Stimulated activated CD4-positive, alpha-beta T cell treated with anti-CD3 and anti-CD28 coated beads, Interleukin-2, amount 100 ng/mL, for 4 hours (primary cell): Measurements from ENCODE around the gene CACNA2D3.

Experiments
- DNase-seq: peaks from one replicate; pipeline ENCODE4 v3.0.0-alpha.2; 2020; ENCODE audit warnings: low read depth

The CACNA2D3 gene

DNA sequence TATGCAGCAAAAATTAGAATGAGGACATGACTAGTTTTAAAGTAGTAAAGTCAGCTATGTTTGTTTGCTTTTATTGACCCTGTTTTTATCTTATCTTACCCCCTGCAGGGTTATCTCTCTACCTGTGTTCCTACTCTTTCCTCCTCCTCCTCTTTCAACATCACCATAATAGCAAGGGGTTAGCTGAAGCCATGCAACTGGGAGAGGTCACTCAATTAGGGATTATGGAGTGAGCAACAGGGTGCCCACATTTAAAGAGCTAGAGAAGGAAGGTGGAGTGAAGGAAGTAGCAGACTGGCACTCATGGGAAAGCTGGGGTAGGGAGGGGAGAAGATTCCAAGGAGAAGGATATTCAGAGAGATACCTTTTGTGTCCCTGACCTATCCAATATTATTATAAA, 679.6 kb downstream of the CACNA2D3 start:
- no peak for DNase-seq

- no peak for DNase-seq
Measured at GRCh38 chr3:54810401-54810800, 688.0 kb downstream of the CACNA2D3 start.

- DNase-seq: no peak
Measured at GRCh38 chr3:54814224-54814623, 691.9 kb downstream of the CACNA2D3 start.

- DNase-seq: no peak
Measured at GRCh38 chr3:54817628-54818027, 695.3 kb downstream of the CACNA2D3 start.

DNA sequence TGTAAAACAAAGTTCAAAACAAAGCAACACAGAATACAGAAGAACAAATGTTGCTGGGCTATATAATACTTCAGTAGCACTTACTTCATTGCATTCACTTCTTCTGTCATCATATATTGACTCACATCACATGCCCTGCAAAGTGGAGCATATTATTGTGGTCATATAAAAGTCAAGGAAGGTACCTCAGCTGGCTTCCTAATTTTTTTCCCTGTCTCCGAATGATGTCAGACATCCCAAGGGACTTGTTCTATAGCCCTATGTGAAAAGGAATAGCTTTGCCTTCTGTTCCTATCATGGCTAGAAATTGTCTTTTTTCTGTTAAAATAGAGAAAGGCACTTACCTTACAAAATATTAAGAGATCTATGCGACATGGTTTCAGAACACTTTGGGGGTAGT, 696.1 kb downstream of the CACNA2D3 start:
- no peak for DNase-seq

GRCh38 chr3:54818942-54819341, 696.6 kb downstream of the CACNA2D3 start:
- DNase-seq: no peak

DNA sequence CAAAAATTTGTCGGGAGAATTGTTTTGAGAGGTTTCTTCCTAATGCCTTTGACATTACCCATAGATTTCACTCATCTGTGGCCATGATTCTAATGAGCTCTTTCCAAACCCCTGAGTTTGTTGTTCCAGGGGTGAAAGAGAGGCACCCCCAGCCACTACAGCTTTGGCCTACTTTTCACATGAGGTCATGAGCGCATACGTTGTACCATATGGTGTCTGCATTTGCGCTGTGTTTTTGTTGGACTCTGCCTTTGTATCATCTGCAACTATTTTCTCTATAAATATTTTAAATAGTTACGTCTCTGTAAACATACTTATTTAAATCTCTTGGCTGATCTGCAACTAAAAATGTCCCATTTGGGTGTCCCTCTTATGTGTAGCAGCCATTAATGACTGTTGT, 697.6 kb downstream of the CACNA2D3 start:
- DNase-seq: no peak

DNA sequence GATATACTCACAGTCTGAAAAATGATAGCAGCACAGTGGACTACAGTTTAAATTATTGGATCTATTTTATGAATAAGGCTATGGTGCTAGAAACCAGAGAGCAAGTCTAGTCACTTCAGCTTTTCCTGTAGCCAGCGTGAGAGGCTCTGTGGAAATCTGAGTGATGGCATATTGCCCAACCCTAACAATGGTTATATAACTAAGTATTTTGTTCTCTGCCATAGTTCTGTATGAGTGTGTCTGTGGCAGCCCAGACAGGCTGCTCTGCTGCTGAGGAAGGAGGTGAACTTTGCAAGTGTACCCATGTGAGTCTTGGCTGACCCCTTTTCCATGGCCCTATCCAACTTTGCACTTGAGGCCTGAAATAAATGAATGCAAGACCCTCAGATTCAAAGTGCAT, 699.9 kb downstream of the CACNA2D3 start:
- no peak for DNase-seq

- DNase-seq: no peak
Measured at GRCh38 chr3:54826251-54826691, 703.9 kb downstream of the CACNA2D3 start.

DNA sequence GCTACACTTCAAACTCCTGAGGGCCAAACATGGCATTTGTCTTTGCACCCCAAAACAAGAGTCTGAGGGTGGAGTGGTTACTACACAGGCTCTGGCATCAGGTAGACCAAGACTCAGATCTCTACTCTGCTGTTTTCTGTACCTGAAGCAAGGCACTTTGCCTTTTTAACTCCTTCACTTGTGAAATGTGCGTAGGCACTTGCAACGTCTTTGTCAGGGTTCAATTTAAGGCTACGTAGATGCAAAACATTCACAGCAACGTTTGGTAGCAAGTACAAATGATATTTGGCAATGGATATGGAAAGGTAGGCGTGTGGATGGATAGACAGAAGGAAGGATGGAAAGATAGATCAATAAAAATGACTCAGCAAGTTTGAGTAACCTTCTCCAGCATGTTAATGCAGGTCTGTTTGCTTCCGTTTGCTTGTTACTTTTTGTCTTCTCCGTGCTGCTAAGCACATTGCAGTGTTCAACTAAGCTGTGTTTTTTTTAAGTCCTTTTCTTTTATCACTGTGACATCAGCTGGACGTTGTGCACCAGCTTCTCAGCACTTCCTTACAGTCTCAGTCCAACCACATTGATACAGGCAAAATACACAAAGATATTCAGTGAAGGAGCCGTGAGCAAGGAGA, 704.8 kb downstream of the CACNA2D3 start:
- no peak for DNase-seq

DNA sequence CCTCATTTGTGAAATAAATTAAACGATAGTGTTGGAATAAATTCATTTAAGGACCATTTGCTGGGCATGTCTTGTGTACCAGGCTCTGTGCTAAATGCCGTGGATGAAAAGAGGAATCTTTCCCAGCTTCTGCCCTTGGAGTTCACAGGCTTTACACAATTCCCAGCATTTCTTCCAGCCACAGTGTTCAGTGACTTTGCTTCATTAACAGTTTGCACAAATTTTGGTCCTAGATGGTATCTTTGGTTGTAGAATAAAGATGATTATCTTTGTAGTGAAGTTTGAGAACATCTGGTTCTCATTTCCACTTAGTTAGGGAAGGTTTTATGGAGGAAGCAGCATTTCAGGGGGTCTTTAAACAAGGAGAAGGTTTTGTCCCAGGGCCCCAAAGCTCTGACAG, 705.4 kb downstream of the CACNA2D3 start:
- no peak for DNase-seq

DNA sequence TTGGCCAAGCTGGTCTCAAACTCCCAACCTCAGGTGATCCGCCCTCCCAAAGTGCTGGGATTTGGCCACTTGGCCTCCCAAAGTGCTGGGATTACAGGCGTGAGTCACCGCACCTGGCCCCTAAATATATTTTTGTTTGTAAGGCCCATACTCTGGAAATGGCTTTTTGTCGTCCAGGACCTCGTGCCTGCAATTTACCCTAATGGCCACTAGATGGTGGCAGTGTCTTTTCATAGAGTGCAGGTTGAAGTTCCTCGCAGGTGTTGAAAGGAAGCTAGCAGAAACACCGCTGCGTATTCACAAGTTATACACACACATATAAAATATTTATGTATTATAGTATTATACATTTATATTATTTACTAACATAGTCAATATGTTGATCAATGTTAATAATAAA, 708.3 kb downstream of the CACNA2D3 start:
- no peak for DNase-seq

DNA sequence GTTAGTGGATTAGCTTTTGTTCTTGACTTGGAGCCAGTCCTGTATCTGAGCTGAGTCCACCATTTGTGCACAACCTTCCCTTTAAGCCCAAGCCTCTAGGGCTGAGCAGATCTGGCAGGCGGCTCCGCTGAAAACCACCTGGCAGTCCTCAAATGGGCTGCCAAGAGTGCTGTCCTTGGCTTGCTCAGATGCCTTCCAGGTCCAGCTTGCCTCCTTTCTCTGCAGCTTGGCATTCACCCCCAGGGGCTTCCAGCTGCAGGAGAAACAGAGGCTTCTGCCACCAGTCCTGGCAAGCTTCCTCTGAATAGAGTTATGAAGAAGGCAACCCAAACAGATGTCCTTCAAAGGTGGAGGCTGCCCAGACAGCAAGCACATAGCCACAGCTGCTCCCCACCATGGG, 708.8 kb downstream of the CACNA2D3 start:
- no peak for DNase-seq

- no peak for DNase-seq
Measured at GRCh38 chr3:54832876-54833275, 710.5 kb downstream of the CACNA2D3 start.

DNA sequence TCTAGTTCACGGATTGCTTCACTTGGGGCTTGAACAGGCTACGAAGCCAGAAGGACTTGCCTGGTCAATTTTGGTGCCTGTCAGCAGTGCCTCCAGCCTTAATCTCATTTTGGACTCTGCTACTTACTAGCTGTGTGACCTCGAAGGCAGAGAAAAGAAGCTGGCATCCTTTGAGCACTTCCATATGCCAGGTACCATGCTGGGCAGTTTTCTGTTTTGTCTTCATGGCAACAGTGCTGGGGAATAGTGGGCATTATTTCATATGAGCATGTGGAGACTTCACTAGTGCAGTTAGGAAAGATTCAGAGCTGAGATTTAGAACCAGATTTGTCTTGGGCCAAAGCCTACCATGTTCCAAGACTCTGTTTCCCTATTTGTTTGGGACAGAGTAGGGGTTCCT, 713.3 kb downstream of the CACNA2D3 start:
- DNase-seq: no peak

DNA sequence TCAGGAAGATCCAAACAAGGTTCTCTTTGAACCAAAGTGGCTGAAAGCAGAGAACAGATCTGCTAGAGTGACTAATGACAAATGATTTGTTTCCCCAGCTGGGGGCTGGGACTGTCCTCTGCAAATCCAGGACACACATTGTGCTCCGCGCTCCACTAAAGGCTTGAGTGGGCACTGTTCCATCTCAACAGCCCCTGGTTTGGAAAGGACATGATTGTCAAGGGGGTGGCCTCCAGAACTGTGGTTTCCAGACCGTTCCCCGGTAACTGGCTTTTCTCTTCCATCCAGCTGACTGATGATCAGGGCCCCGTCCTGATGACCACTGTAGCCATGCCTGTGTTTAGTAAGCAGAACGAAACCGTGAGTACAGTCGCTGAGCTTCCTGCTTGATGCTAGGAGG, 714.5 kb downstream of the CACNA2D3 start:
- no peak for DNase-seq

GRCh38 chr3:54837964-54838363, 715.6 kb downstream of the CACNA2D3 start:
- no peak for DNase-seq

DNA sequence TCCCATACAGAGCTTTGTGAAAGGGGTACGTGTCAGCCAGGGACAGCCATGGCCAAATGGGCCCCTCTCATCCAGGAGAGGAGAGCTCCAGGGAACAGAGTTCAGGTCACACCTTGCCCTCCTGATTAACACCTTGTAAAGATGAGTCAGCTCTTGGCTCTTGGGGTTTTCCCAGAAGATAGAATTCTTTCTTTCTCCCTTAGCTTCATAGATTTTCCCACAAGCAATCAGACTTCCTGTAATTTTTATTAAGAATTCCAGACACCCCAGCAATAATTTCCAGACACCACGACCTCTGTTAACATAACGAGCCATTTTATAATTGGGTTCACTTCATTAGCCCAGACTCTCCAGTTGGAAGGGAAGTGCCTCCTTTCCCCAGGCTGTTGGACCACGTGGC, 719.1 kb downstream of the CACNA2D3 start:
- no peak for DNase-seq

DNA sequence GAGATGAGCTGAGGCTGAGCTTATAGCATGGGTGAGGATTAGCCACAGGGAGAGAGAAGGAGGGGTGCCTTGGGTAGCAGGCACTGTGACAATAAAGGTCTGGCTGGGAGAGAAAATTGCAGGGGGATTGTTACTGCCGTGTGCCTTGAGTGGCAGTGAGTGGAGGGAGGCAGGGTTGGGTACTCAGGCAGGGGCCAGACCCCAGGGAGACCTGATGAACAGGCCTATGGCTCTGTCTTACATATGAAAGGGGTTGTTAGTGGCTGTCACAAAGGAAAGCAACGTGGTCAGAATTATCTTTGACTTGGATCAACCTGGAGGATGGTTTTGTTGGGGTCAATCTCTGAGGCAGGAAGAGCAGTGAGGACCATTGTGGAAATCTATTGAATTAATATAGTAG, 721.0 kb downstream of the CACNA2D3 start:
- DNase-seq: no peak

GRCh38 chr3:54844211-54844610, 721.9 kb downstream of the CACNA2D3 start:
- no peak for DNase-seq

DNA sequence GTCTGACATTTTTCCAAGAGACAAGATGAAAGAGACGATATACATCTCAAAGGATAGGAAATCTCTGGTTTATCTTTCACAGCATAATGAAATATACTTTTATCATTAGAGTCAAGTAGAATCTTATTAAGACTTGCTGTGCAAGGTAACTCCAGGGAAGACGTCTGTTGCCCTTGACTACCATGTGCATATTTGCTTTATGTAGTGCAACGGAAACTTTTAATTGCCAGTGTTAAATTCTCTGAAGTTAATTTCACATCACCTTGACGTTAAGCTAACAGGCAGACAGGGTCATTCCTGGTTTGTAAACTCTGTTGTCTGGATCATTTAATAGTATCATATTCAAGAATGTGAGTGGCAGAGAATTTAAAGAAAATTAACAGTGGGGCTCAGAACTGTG, 722.7 kb downstream of the CACNA2D3 start:
- no peak for DNase-seq

DNA sequence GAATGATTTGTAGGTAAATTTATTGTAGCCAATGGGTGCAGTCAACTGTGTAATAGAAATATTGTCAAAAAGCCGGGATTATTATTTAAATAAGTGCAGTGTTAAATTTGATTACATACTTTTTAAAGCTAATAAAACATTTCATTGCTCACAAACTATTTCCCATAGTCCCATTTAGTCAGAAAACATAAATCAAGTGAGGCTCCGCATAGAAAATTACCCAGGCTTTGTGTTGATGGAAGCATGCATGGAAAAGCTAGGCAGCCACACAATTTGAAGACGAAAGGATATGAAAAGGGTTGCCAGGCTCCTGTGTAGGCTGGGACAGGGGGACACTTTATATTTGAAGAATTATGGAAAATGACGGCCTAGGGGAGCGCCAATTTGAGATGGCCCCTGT, 723.2 kb downstream of the CACNA2D3 start:
- no peak for DNase-seq

- no peak for DNase-seq
Measured at GRCh38 chr3:54846119-54846518, 723.8 kb downstream of the CACNA2D3 start.

GRCh38 chr3:54847361-54847760, 725.0 kb downstream of the CACNA2D3 start:
- DNase-seq: no peak

- no peak for DNase-seq
Measured at GRCh38 chr3:54849360-54849759, 727.0 kb downstream of the CACNA2D3 start.
